Small intestine (tissue), 7 donors: ENCODE measurements around the gene EVA1A. TPM values are rescaled to one million over a fixed set of nuclear protein-coding genes. Genes with fewer than 3 reads are reported as not detected.

Source experiments
- DNase-seq, 2 donors: peaks; one replicate each; pipeline versions ENCODE4 v3.0.0 to v3.0.0-alpha.2; 2013
- FAIRE-seq: peaks from 2 replicates; lab custom pipeline; 2012; peaks lifted over from hg19 to GRCh38; lab: Jason Lieb, UNC
- H3K27ac ChIP-seq, 3 donors: one replicate each; pipeline ENCODE4 v1.5.1; 2013; ENCODE audit warnings: low read length in 2 of 3, mild to moderate bottlenecking in 2 of 3, control low read depth in 1 of 3, inconsistent platforms in 1 of 3, low read depth in 1 of 3, moderate library complexity in 1 of 3
- H3K27me3 ChIP-seq, 3 donors: one replicate each; pipeline ENCODE4 v1.6.1; 2013; ENCODE audit warnings: low read length in 3 of 3, inconsistent platforms in 1 of 3; ENCODE audit not compliant: control insufficient read depth in 3 of 3, insufficient read depth in 3 of 3
- H3K36me3 ChIP-seq, 3 donors: one replicate each; pipeline ENCODE4 v1.6.1; 2013; ENCODE audit warnings: low read length in 3 of 3, inconsistent platforms in 1 of 3, low read depth in 1 of 3, mild to moderate bottlenecking in 1 of 3, moderate library complexity in 1 of 3; ENCODE audit not compliant: control insufficient read depth in 3 of 3, insufficient read depth in 2 of 3
- H3K4me1 ChIP-seq, 3 donors: one replicate each; pipeline ENCODE4 v1.6.1; 2013; ENCODE audit warnings: low read length in 2 of 3, inconsistent platforms in 1 of 3, low read depth in 1 of 3, mild to moderate bottlenecking in 1 of 3, moderate library complexity in 1 of 3; ENCODE audit not compliant: control insufficient read depth in 3 of 3, insufficient read depth in 2 of 3
- H3K4me3 ChIP-seq, 3 donors: one replicate each; pipeline ENCODE4 v1.5.1; 2013; ENCODE audit warnings: low read length in 3 of 3, control low read depth in 1 of 3, inconsistent platforms in 1 of 3, low read depth in 1 of 3, mild to moderate bottlenecking in 1 of 3, moderate library complexity in 1 of 3
- H3K9me3 ChIP-seq, 2 donors: one replicate each; pipeline ENCODE4 v1.6.1; 2013; ENCODE audit warnings: low read depth in 1 of 2, low read length in 1 of 2; ENCODE audit not compliant: control insufficient read depth in 2 of 2, insufficient read depth in 1 of 2
- WGBS, 3 donors: extraction: QIAGEN DNeasy Blood & Tissue Kit; methylation state at CpG; one replicate each; pipeline ENCODE4 v1.1.7; 2013; 5-methylcytosine and 5-hydroxymethylcytosine counted together
- polyA plus RNA-seq, 4 donors: library from polyadenylated mRNA; stranded (reverse) in 3 of 4; unstranded in 1 of 4; fragments of 200-250 nt in 3 of 4; fragments of 120-200 nt in 1 of 4; gene quantifications; one replicate each; pipeline versions ENCODE4 v1.2.1 to v1.2.3, GENCODE V29; 2013
- donor health status: healthy with polysubstance abuse.
- donor health status: control.
- donor health status: control.
- donor health status: Bipolar disorder and iron deficiency.
- donor health status: healthy.

EVA1A gene
- polyA plus RNA-seq, 4 donors, result 0.45 to 13.2 (median 5.0) TPM

- no peaks in the 10 kb centered on the region for H3K27me3 ChIP-seq
- no peak overlapping the region for H3K4me3 ChIP-seq
- H3K27ac ChIP-seq, result no peak overlapping the region
- no peaks in the 10 kb centered on the region for H3K9me3 ChIP-seq
- H3K36me3 ChIP-seq, result no peaks in the 10 kb centered on the region
- WGBS, 3 donors, result 70 to 93% (median 85%) methylated on average over 1 of the region's 1 CpG
- FAIRE-seq (no peak), DNase-seq (no peak)
- peaks cover 0 to 10% (median 1%) of the 10 kb centered on the region in 3 donors for H3K4me1 ChIP-seq
Measured at GRCh38 chr2:75595541-75596395, 35.0 kb upstream of the EVA1A start.

GRCh38 chr2:75594596-75594995, 33.9 kb upstream of the EVA1A start:
- no peaks in the 10 kb centered on the region for H3K9me3 ChIP-seq
- H3K4me1 ChIP-seq, result no peaks in the 10 kb centered on the region
- 69 to 77% (median 73%) methylated on average over 3 of the region's 3 CpGs for WGBS, 3 donors
- no peaks in the 10 kb centered on the region for H3K36me3 ChIP-seq
- H3K27me3 ChIP-seq, result no peaks in the 10 kb centered on the region
- FAIRE-seq (no peak), DNase-seq (no peak)
- H3K4me3 ChIP-seq, result no peak overlapping the region
- H3K27ac ChIP-seq, result no peak overlapping the region

DNA sequence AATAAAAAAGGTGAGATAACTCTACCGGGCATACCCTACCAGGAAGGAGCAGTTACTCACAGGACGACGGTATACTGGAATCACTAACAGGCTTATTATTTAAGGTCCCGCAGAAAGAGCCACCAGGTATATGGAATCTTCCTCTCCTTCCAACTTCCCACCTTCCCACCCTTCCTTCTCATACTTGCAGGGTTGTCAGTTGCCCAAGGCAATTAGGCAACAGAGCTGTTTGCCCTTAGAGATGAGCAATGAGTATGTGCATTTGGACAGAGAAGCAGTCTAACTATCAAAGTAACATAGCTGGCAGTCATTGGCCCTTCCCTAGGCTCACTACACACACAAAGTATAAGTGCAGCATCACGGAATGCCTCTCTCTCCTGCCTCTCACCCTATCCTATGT, 32.1 kb upstream of the EVA1A start:
- Histone ChIP-seq H3K36me3 (no peaks in the 10 kb centered on the region), H3K4me3 (no peak overlapping the region), H3K27me3 (no peaks in the 10 kb centered on the region), H3K27ac (no peak overlapping the region), H3K9me3 (no peaks in the 10 kb centered on the region), H3K4me1 (no peaks in the 10 kb centered on the region)
- no peak for DNase-seq
- no peak for FAIRE-seq
- WGBS, 3 donors, result 84 to 92% (median 90%) methylated on average over 5 of the region's 5 CpGs

GRCh38 chr2:75592030-75592429, 31.3 kb upstream of the EVA1A start:
- Histone ChIP-seq H3K4me3 (no peak overlapping the region), H3K27me3 (no peaks in the 10 kb centered on the region), H3K4me1 (no peaks in the 10 kb centered on the region), H3K27ac (no peak overlapping the region), H3K36me3 (no peaks in the 10 kb centered on the region), H3K9me3 (no peaks in the 10 kb centered on the region)
- WGBS, 3 donors, result 39 to 52% (median 44%) methylated on average over 4 of the region's 4 CpGs
- DNase-seq (no peak), FAIRE-seq (no peak)

- no peak overlapping the region for H3K4me3 ChIP-seq
- FAIRE-seq, result no peak
- peaks cover 0 to 2% (median 0%) of the 10 kb centered on the region in 3 donors for H3K27me3 ChIP-seq
- H3K4me1 ChIP-seq, result no peaks in the 10 kb centered on the region
- WGBS, 3 donors, result 51 to 59% (median 53%) methylated on average over 4 of the region's 4 CpGs
- H3K27ac ChIP-seq, result no peak overlapping the region
- H3K9me3 ChIP-seq, result no peaks in the 10 kb centered on the region
- no peak for DNase-seq
- no peaks in the 10 kb centered on the region for H3K36me3 ChIP-seq
Measured at GRCh38 chr2:75589391-75590105, 28.8 kb upstream of the EVA1A start.

GRCh38 chr2:75587954-75588587, 27.3 kb upstream of the EVA1A start:
- FAIRE-seq (no peak), DNase-seq (no peak)
- Histone ChIP-seq H3K36me3 (no peaks in the 10 kb centered on the region), H3K9me3 (no peaks in the 10 kb centered on the region), H3K27ac (no peak overlapping the region), H3K4me1 (no peaks in the 10 kb centered on the region), H3K27me3 (peaks cover 0 to 2% (median 0%) of the 10 kb centered on the region in 3 donors), H3K4me3 (no peak overlapping the region)
- 83 to 92% (median 88%) methylated on average over 5 of the region's 5 CpGs for WGBS, 3 donors

DNA sequence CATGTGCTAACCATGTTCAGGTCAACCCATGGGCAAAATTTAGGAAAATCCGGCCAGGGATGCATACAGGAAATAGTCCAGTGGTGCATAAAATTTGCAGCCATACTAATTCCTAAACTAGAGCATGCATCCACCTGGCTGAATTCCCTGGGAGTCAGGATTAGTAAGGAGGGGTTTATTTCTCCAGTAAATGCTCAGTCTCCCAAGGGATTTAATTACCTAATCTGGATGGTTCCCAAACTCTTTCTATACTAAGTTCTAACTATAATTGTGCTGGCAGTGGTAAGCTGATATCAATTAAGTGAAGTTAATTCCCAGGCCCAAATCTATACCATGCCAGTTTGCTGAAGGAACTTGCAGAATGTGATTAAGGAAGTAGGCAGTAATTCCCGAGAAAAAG, 26.2 kb upstream of the EVA1A start:
- FAIRE-seq (no peak), DNase-seq (no peak)
- H3K27ac ChIP-seq, result no peak overlapping the region
- H3K9me3 ChIP-seq, result no peaks in the 10 kb centered on the region
- peaks cover 0 to 2% (median 0%) of the 10 kb centered on the region in 3 donors for H3K27me3 ChIP-seq
- H3K4me1 ChIP-seq, result no peaks in the 10 kb centered on the region
- no peak overlapping the region for H3K4me3 ChIP-seq
- 72 to 89% (median 88%) methylated on average over 2 of the region's 2 CpGs for WGBS, 3 donors
- no peaks in the 10 kb centered on the region for H3K36me3 ChIP-seq

- Histone ChIP-seq H3K36me3 (no peaks in the 10 kb centered on the region), H3K27ac (no peak overlapping the region), H3K9me3 (peaks cover 0 to 3% of the 10 kb centered on the region in 2 donors), H3K27me3 (peaks cover 0 to 2% (median 0%) of the 10 kb centered on the region in 3 donors), H3K4me1 (no peaks in the 10 kb centered on the region), H3K4me3 (no peak overlapping the region)
- WGBS, 3 donors, result 51 to 91% (median 80%) methylated on average over 1 of the region's 1 CpG
- DNase-seq, result no peak
- no peak for FAIRE-seq
Measured at GRCh38 chr2:75582840-75583239, 22.1 kb upstream of the EVA1A start.
